SW 1271 (cell line): ENCODE measurements around the gene IFNLR1.

ENCODE experiments used
- DNase-seq, 2 experiments: peaks; one replicate each; lab custom pipeline; 2025; lab: John Stamatoyannopoulos, UW

The IFNLR1 gene

GRCh38 chr1:24147194-24147593, 39.9 kb downstream of the IFNLR1 start:
- no peak for DNase-seq

- DNase-seq = no peak
Observed at GRCh38 chr1:24142546-24143534, 44.2 kb downstream of the IFNLR1 start, which contains the start of gene IL22RA1. Gene IL22RA1, minus strand, starts transcription at chr1:24143140. Its CDS starts 58 bp downstream, at chr1:24143082.

DNA sequence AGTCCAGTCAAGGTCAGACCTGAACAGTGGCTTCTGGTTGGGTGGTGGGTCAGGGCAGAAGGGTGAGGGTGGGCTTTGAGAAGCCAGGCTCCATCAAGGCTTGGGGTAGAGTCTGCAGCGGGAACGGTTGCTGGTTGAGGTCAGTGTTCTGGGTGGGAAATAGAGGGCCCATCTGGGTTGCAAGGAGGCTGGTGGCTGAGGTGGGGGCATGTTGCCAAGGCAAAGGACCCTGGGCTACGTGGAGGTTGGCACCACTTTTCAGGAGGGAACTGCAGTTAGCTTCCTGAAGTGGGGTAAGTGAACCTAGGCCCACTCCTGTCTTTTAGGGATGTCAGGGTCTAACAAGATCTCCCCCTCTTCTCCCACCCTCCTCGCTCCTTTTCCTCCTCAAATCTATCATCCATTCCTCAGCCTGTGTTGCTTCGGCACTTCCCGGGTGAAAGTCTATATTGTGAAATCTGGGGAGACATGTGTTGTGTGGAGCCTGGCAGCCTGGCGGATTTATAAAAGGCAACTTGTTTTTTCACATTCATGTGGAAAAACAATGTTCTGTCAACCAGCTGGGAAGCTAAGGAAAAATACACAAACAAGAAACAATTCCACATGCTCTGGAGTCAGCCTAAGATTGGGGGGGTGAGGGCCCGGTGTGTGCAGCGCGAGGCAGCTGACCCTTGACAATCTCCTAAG, 45.6 kb downstream of the IFNLR1 start:
- no peak for DNase-seq

DNA sequence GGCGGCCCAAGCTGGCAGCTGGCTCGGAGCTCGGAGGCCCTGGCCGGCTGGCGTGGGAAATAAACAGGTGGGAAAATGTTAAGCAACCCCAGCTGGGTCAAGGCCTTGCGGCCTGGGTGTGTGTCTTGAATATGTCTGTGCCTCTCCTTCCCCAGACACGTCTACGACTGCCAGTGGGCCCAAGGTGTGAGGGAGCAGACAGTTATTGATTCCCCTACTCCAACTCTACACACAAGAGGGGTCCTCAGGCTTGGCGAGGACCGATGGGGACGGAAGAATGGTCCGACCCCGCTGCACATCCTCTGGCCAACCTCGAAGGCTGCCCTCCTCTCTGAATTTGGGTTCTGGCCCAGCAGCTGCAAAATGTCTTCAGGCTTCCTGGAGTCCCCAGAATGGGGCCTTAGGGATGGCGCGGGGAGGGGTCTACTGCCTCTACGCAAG, 46.3 kb downstream of the IFNLR1 start:
- DNase-seq = no peak

DNA sequence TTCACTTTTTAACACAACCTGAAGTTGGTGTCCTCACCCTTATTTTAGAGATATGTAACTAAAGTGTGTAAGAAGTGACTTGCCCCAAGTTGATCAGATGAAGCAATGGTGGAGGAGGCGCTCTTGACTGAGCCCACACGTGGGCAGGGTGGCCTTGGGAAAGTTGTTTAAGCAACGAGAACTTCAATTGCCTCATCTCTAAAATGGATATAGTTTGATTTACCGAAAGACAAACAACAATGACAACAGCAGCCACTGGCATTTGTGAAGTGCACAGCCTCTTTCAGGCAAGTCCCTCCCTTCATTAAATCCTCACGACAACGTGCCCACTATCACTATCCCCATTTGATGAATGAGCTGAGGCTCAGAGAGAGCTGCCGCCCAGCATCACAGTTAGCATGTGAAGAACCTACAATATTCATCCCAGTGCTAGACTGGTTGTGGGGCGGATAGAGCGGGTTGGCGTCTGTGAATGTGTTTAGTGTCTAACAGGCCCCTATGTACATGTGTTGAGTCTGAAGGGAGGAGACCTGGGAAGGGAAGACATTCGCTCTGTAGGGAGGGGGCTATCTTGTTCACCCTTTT, 47.2 kb downstream of the IFNLR1 start:
- DNase-seq = no peak

DNA sequence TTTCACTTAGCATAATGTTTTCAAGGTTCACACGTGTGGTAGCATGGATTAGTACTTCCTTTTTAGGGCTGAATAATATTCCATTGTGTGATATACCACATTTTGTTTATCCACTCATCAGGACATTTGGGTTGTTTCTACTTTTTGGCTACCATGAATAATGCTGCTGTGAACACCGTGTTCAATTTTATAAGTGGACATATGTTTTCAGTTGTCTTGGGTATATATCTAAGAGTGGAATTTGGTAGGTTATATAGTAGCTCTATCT, 47.9 kb downstream of the IFNLR1 start:
- no peak for DNase-seq

- no peak for DNase-seq
Observed at GRCh38 chr1:24138476-24139221, 48.4 kb downstream of the IFNLR1 start.

- DNase-seq = no peak
Observed at GRCh38 chr1:24136956-24137539, 50.0 kb downstream of the IFNLR1 start.

DNA sequence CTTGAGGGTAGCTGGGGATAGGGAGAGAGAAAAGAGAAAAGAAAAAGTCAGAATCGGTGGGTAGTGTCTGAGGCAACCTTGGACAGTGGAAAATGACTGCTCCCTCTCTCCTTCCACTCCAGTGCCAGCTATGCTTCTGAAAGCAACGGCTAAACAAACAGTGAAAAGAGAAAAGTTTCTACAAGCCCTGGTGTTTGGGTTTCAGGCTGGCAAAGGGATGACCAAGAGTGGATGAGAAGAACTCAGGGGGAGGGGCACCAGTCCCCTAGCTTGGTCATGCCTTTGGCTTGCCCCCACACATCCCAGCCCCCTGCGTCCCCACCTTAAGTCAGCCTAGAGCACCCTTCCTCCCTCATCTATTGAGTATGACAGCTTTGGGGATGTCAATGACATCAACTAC, 52.7 kb downstream of the IFNLR1 start:
- DNase-seq = no peak

DNA sequence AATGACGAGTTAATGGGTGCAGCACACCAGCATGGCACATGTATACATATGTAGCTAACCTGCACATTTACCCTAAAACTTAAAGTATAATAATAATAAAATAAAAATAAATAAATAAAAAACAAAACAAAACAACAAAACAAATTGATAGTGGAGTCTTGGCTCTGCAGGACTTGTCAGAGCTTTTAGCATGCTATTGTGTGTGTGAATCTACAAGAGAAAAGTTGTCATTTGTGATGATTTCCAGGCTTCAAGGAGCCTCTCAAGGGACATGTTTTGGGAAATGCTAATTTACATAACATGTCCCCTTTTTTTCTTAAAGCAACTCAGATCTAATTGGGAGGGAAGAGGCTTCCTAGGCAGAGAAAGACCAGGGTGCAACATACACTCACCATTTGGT, 53.3 kb downstream of the IFNLR1 start:
- DNase-seq = no peak

DNA sequence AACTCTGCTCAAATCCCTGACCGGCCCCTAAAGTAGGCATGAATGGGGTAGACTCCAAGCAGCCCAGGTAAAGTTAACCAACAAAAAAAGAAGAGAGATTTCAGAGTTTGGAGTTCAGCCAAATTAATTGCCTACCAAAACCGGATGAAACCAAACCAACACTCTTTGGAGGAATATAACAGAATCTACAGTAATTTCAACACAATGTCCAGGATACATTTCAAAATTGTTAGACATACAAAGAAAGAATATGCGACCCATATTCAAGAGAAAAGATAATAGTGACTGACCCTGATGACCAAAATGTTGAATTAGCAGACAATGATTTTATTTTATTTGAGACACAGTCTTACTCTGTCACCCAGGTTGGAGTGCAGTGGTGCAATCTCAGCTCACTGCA, 56.7 kb downstream of the IFNLR1 start:
- no peak for DNase-seq

- DNase-seq = no peak
Observed at GRCh38 chr1:24127801-24128363, 59.2 kb downstream of the IFNLR1 start.

GRCh38 chr1:24127134-24127800, 59.8 kb downstream of the IFNLR1 start:
- no peak for DNase-seq

DNA sequence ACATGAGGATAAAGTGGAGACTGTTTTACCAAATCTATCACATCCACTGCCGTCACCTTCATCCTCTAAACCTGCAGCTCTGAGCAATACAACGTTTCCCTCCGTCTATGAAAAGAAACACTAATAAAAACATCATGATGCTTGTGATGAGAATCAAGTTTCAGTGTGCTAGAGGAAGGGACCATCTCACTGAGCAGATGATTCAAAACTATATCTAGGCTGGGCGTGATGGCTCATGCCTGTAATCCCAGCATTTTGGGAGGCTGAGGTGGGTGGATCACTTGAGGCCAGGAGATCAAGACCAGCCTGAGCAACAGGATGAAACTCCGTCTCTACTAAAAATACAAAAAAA, 60.4 kb downstream of the IFNLR1 start:
- no peak for DNase-seq

DNA sequence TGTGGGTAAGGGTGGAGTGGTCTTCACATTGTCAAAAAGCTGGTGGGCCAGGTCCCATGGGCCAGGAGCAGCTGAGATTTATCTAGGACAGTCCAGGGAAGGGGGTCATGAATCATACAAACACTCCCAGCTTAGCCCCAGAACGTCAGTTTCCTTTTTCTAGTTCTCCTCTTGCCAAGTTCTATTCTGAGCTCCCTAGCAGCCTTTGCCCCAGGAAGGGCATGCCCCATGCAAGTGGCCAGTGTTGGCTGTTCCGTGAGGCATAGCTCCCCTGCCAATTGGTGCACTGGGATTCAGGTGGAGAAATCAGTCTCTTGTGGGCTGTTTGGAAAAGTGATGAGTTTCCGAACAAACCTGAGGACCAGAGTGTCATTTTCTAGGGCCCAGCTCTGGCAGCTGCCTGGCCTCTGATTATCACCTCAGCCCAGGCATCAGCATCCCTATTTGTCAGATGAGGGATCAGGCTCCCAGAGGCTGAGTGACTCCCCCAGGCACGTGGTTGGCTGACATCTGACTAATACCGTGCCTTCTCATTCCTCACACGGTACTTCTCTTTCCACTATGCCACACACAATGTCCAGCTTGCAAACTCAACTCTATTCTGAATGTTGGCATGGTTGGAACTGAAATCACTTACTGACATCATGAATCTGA, 60.9 kb downstream of the IFNLR1 start:
- DNase-seq = no peak

- no peak for DNase-seq
Observed at GRCh38 chr1:24125456-24125855, 61.6 kb downstream of the IFNLR1 start.

GRCh38 chr1:24124980-24125379, 62.1 kb downstream of the IFNLR1 start:
- DNase-seq = no peak

- no peak for DNase-seq
Observed at GRCh38 chr1:24123611-24124010, 63.5 kb downstream of the IFNLR1 start.

DNA sequence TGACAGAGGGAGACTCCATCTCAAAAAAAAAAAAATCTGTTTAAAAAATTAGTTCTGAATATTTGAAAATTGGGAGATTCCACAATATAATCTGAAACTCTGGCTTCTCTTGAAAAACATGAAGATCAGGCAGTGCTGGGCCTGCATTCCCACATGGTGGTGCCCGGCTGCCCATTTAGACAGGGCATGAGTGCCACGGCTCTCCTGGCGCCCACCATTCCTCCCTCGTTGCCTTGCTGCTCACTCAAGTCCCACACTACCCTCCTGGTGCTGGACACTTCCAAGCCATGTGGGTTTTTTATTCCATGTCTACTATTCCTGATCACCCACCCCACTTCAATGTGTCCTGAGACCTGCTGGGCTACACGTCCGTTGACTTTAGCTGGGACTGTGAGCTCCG, 64.3 kb downstream of the IFNLR1 start:
- DNase-seq = no peak

GRCh38 chr1:24121406-24121805, 65.7 kb downstream of the IFNLR1 start:
- no peak for DNase-seq

DNA sequence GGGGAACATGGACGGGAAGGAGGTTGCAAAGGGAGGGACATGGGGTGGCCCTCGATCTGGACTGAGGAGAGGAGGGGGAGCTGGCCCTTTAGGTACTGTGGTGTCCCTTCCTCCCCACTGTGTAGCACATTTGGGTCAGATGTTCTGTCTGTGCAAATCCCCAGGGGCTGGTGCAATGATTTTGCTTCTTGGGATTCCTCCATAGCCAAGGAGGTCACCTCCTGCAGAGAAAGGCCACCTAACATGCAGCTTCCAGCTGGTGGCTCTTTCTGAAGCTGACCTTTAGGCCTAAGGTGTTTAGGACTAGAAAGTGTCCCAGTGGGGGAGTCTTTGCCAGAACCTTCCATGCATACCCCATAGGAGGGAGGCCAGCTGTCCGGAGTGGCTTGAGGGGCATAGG, 66.1 kb downstream of the IFNLR1 start:
- no peak for DNase-seq
